ENCODE measurements around the gene SMIM32. TPM values are rescaled to one million over a fixed set of nuclear protein-coding genes. Genes with fewer than 3 reads are reported as not detected.

SMIM32 gene
- total RNA-seq, 1 experiment from 2014 or later: 0.37 TPM

- POLR2A ChIA-PET: no interaction called here
These were observed 28.4 kb upstream of the SMIM32 start for GRCh38 chr5:136221340-136221739.

More at GRCh38 chr5:136221340-136221739, 28.4 kb upstream of the SMIM32 start:
- DNase-seq (ENCODE audit: low spot score): no peak
- peaks cover 3% of the 10 kb centered on the region; the same call in 1 of the 2 replicates for H3K4me1 Mint-ChIP-seq
- peaks cover 33% of the 10 kb centered on the region for H3K9me3 Mint-ChIP-seq
- peaks cover 42% of the 10 kb centered on the region for H3K27me3 Mint-ChIP-seq (ENCODE audit: low read depth)
- H3K27ac Mint-ChIP-seq: no peak overlapping the region
- no peak for TF ChIP-seq PRDM15 (CRISPR knock-in tag; IDR thresholded peaks at IDR 0.05)
- TF ChIP-seq GABPB1 (CRISPR knock-in tag; IDR thresholded peaks at IDR 0.05): no peak
- TF ChIP-seq ZNF281 (CRISPR knock-in tag; IDR thresholded peaks at IDR 0.05): no peak
- no peak for TF ChIP-seq ZNF138 (CRISPR knock-in tag; conservative IDR thresholded peaks at IDR 0.05)
- TF ChIP-seq CTCF (IDR thresholded peaks at IDR 0.05): no peak
- no peak for TF ChIP-seq NFATC4 (CRISPR knock-in tag; IDR thresholded peaks at IDR 0.05)
- TF ChIP-seq E2F1 (CRISPR knock-in tag; IDR thresholded peaks at IDR 0.05): no peak
- TF ChIP-seq ETV6 (CRISPR knock-in tag; IDR thresholded peaks at IDR 0.05): no peak
- TF ChIP-seq TP53 (CRISPR knock-in tag; IDR thresholded peaks at IDR 0.05): no peak
- TF ChIP-seq ZNF263 (CRISPR knock-in tag; IDR thresholded peaks at IDR 0.05; ENCODE audit: low read depth): no peak
- TF ChIP-seq ZNF416 (CRISPR knock-in tag; IDR thresholded peaks at IDR 0.05): no peak
- H3K4me3 Mint-ChIP-seq: no peak overlapping the region
- H3K36me3 Mint-ChIP-seq: peaks cover 21% of the 10 kb centered on the region
- CTCF ChIA-PET: no interaction called here
- no peak for ATAC-seq
